GM18858 (cell line): ENCODE results near the gene CCDC12.

Source experiments
- ATAC-seq: cut with Tn5 transposase; IDR thresholded peaks from one replicate; pipeline ENCODE4 v1.9.1; 2021; ENCODE audit not compliant: unreplicated experiment

The CCDC12 gene

GRCh38 chr3:46958467-46959160, 17.9 kb downstream of the CCDC12 start:
- ATAC-seq, result no peak

GRCh38 chr3:46957092-46957820, 19.3 kb downstream of the CCDC12 start:
- no peak for ATAC-seq

GRCh38 chr3:46955801-46956259, 20.7 kb downstream of the CCDC12 start:
- ATAC-seq, result no peak

- ATAC-seq, result no peak
These were observed 21.4 kb downstream of the CCDC12 start for GRCh38 chr3:46955157-46955556.

- no peak for ATAC-seq
These were observed 22.4 kb downstream of the CCDC12 start for GRCh38 chr3:46954178-46954577.

- peak; percentile 33 for ATAC-seq
These were observed 23.1 kb downstream of the CCDC12 start for GRCh38 chr3:46953234-46954010.

- no peak for ATAC-seq
These were observed 23.7 kb downstream of the CCDC12 start for GRCh38 chr3:46952813-46953212.

GRCh38 chr3:46950650-46951241, 25.8 kb downstream of the CCDC12 start:
- ATAC-seq, result no peak

GRCh38 chr3:46950177-46950576, 26.4 kb downstream of the CCDC12 start:
- ATAC-seq, result no peak

- ATAC-seq, result no peak
These were observed 27.5 kb downstream of the CCDC12 start for GRCh38 chr3:46948830-46949671.

- ATAC-seq, result no peak
These were observed 28.4 kb downstream of the CCDC12 start for GRCh38 chr3:46947981-46948791.

GRCh38 chr3:46947546-46947901, 29.0 kb downstream of the CCDC12 start:
- ATAC-seq, result no peak

GRCh38 chr3:46946856-46947545, 29.5 kb downstream of the CCDC12 start:
- no peak for ATAC-seq

GRCh38 chr3:46946416-46946815, 30.1 kb downstream of the CCDC12 start:
- no peak for ATAC-seq

GRCh38 chr3:46944191-46944590, 32.4 kb downstream of the CCDC12 start:
- no peak for ATAC-seq

GRCh38 chr3:46943237-46944187, 33.0 kb downstream of the CCDC12 start:
- ATAC-seq, result no peak

- ATAC-seq, result no peak
These were observed 33.9 kb downstream of the CCDC12 start for GRCh38 chr3:46942481-46943236.
